NCI-H1092 (cell line): ENCODE results near the gene MCF2L2.

Experiments used
- DNase-seq: peaks from one replicate; lab custom pipeline; 2025; lab: John Stamatoyannopoulos, UW

Gene MCF2L2

GRCh38 chr3:183163563-183163962, 264.9 kb downstream of the MCF2L2 start:
- DNase-seq: no peak

- DNase-seq: no peak
These were observed 266.7 kb downstream of the MCF2L2 start for GRCh38 chr3:183161552-183162336.

- no peak for DNase-seq
These were observed 267.8 kb downstream of the MCF2L2 start for GRCh38 chr3:183160616-183161015.

GRCh38 chr3:183159333-183159732, 269.1 kb downstream of the MCF2L2 start:
- no peak for DNase-seq

- no peak for DNase-seq
These were observed 269.8 kb downstream of the MCF2L2 start for GRCh38 chr3:183158551-183159006.

GRCh38 chr3:183158113-183158512, 270.3 kb downstream of the MCF2L2 start:
- DNase-seq: no peak

- no peak for DNase-seq
These were observed 272.2 kb downstream of the MCF2L2 start for GRCh38 chr3:183156266-183156665.

GRCh38 chr3:183155499-183155898, 272.9 kb downstream of the MCF2L2 start:
- DNase-seq: no peak

GRCh38 chr3:183153210-183153950, 275.0 kb downstream of the MCF2L2 start:
- no peak for DNase-seq

- no peak for DNase-seq
These were observed 276.5 kb downstream of the MCF2L2 start for GRCh38 chr3:183151821-183152351.

- no peak for DNase-seq
These were observed 277.3 kb downstream of the MCF2L2 start for GRCh38 chr3:183151086-183151485.

GRCh38 chr3:183149915-183150750, 278.3 kb downstream of the MCF2L2 start:
- DNase-seq: no peak

GRCh38 chr3:183148056-183148455, 280.4 kb downstream of the MCF2L2 start:
- DNase-seq: no peak

- DNase-seq: no peak
These were observed 284.1 kb downstream of the MCF2L2 start for GRCh38 chr3:183144363-183144762.

GRCh38 chr3:183142199-183142598, 286.2 kb downstream of the MCF2L2 start:
- no peak for DNase-seq

- DNase-seq: no peak
These were observed 293.6 kb downstream of the MCF2L2 start for GRCh38 chr3:183134844-183135243.

GRCh38 chr3:183132409-183132808, 296.0 kb downstream of the MCF2L2 start:
- DNase-seq: no peak

- no peak for DNase-seq
These were observed 296.7 kb downstream of the MCF2L2 start for GRCh38 chr3:183131735-183132134.

- DNase-seq: no peak
These were observed 297.2 kb downstream of the MCF2L2 start for GRCh38 chr3:183131186-183131725.

- DNase-seq: no peak
These were observed 299.2 kb downstream of the MCF2L2 start for GRCh38 chr3:183129243-183129642.

- no peak for DNase-seq
These were observed 299.7 kb downstream of the MCF2L2 start for GRCh38 chr3:183128709-183129108.
